ENCODE measurements around the gene RBM23. TPM values are rescaled to one million over a fixed set of nuclear protein-coding genes. Genes with fewer than 3 reads are reported as not detected.

The RBM23 gene
- total and polyA plus RNA-seq, 10 of the 15 experiments (the other 5 are each of a cell fraction or from before 2014, with no cell fraction given): 54.0 to 72.6 (median 61.3) TPM

DNA sequence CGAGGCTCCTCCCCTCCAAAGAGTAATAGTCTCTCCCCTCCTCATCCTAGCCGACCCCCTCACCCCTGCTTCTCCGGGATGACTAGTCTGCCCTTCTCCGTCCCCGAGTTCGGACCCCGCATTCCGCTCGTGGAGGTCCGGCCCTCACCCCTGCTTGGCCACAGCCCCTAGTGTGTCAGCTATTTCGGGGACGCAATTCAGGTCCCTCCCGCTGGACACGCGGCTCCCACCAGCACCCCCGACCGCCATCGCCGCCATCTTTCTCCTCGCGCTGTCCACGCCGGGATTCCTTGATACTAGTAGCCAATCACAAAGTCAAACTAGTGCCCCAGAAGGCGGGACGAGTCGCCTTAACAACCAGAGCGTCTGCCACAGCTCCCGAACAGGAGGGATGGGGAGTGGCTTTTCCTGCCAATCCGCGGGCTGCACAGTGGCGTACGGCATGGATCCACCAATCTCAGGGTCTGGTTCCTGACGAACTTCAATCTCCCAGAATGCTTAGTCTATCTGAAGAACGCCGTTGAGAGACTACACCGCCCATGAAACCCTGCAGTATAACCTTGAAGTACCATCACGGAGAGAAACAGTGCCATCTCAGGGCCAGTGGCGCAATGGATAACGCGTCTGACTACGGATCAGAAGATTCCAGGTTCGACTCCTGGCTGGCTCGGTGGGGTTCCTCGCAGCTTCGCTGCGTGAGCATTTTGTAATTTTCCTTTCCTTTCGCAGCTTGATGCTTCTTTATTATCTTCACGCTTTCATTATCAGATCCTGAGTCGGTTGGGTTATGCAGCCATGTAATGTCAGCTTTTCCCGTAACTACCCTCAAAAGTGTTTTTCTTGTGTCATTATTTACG, 10.4 kb upstream of the RBM23 start, which contains the start of gene PRMT5 (continued):
- TF ChIP-seq POU2F2 (IDR thresholded peaks at IDR 0.05; ENCODE audit: borderline replicate concordance, low read depth, low read length) (peak; percentile 49), MXI1 (IDR thresholded peaks at IDR 0.05; ENCODE audit: low read depth, low read length) (peak; percentile 98), POLR2AphosphoS2 (IDR thresholded peaks at IDR 0.05; ENCODE audit: low read depth, low read length) (peak; percentile 72), MEF2B (IDR thresholded peaks at IDR 0.05; ENCODE audit: partially characterized antibody, poor library complexity, severe bottlenecking) (peak; percentile 20)
- TF ChIP-seq, protein P1, sequence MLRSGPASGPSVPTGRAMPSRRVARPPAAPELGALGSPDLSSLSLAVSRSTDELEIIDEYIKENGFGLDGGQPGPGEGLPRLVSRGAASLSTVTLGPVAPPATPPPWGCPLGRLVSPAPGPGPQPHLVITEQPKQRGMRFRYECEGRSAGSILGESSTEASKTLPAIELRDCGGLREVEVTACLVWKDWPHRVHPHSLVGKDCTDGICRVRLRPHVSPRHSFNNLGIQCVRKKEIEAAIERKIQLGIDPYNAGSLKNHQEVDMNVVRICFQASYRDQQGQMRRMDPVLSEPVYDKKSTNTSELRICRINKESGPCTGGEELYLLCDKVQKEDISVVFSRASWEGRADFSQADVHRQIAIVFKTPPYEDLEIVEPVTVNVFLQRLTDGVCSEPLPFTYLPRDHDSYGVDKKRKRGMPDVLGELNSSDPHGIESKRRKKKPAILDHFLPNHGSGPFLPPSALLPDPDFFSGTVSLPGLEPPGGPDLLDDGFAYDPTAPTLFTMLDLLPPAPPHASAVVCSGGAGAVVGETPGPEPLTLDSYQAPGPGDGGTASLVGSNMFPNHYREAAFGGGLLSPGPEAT (IDR thresholded peaks at IDR 0.05; ENCODE audit: low read depth): peak; percentile 67
- TF ChIP-seq, protein P2, sequence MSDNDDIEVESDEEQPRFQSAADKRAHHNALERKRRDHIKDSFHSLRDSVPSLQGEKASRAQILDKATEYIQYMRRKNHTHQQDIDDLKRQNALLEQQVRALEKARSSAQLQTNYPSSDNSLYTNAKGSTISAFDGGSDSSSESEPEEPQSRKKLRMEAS (IDR thresholded peaks at IDR 0.05; ENCODE audit: low read depth, low read length): peak; percentile 89

Measured in GM12878 (cell line).